K562 (cell line): ENCODE data around the gene RUVBL1. TPM values are rescaled to one million over a fixed set of nuclear protein-coding genes. Genes with fewer than 3 reads are reported as not detected.

Source experiments
- ARHGAP35 ChIP-seq: fragments of 450-650 bp; IDR thresholded peaks from 2 replicates; pipeline ENCODE4 v1.6.1; 2018; ENCODE audit not compliant: partially characterized antibody
- FOXK2 ChIP-seq, 2 experiments: fragments of 450-650 bp; IDR thresholded peaks in 1 of 2; conservative IDR thresholded peaks in 1 of 2; 2 replicates each; pipeline ENCODE4 v1.6.1; 2016; ENCODE audit warnings: low read depth in 2 of 2, mild to moderate bottlenecking in 1 of 2
- HNRNPLL ChIP-seq: fragments of 200-400 bp; formaldehyde crosslinking; IDR thresholded peaks from 2 replicates; pipeline ENCODE4 v1.6.1; 2017; ENCODE audit warnings: low read length, low read depth, mild to moderate bottlenecking; ENCODE audit not compliant: poor library complexity, severe bottlenecking
- HOXB6 ChIP-seq: fragments of 250-450 bp; sonication (Bioruptor Pico); IDR thresholded peaks from 2 replicates; pipeline ENCODE4 v1.5.1; 2022; ENCODE audit warnings: mild to moderate bottlenecking, borderline replicate concordance
- PTTG1 ChIP-seq: fragments of 450-650 bp; IDR thresholded peaks from 2 replicates; pipeline ENCODE4 v1.6.1; 2016; ENCODE audit warnings: low read depth, mild to moderate bottlenecking, missing genetic modification characterization, missing compliant biosample characterization
- SIRT6 ChIP-seq: IDR thresholded peaks from one replicate; pipeline ENCODE4 v1.6.1; 2012; ENCODE audit warnings: low read depth, mild to moderate bottlenecking, control low read depth, inconsistent platforms, low read length, moderate library complexity
- SRF ChIP-seq, 2 experiments: fragments of 250-450, 450-650 bp in 1 of 2; sonication (Bioruptor Pico) in 1 of 2; sonication (generic) in 1 of 2; formaldehyde crosslinking; IDR thresholded peaks; 2 replicates each; pipeline versions ENCODE4 v1.5.0 to v1.5.1; 2020 to 2022; ENCODE audit warnings: mild to moderate bottlenecking in 1 of 2, missing genetic modification reagents in 1 of 2
- polyA plus RNA-seq, 8 experiments: library from polyadenylated mRNA; depleted of rRNA in 4 of 8; stranded (reverse) in 5 of 8; unstranded in 3 of 8; fragments of >200 nt; fragmentation: Nextera tagmentation in 2 of 8; fragmentation: Illumina TruSeq in 1 of 8; extraction: Ambion mirVana in 2 of 8; extraction: Trizol in 1 of 8; gene quantifications; 2 replicates each; pipeline versions ENCODE4 v1.2.1 to v1.2.3, GENCODE V29; 2011 to 2014; ENCODE audit warnings: inconsistent platforms in 1 of 8, missing spikeins in 1 of 8
- total RNA-seq, 7 experiments: library from RNA; depleted of rRNA in 6 of 7; stranded (reverse); fragments of >200 nt in 6 of 7; fragmentation: Illumina TruSeq in 2 of 7; extraction: Trizol in 2 of 7; gene quantifications; 2 replicates each; pipeline versions ENCODE4 v1.2.1 to v1.2.3, GENCODE V29; 2011 to 2021; ENCODE audit warnings: low replicate concordance in 1 of 7
- TF ChIP-seq, protein P1 (sequence below): sonication (generic); IDR thresholded peaks from 2 replicates; pipeline ENCODE4 v1.6.1; 2016
- TF ChIP-seq, protein P2 (sequence below): fragments of 450-650 bp; conservative IDR thresholded peaks from 2 replicates; pipeline ENCODE4 v1.6.1; 2016; ENCODE audit warnings: missing genetic modification characterization, low read depth, mild to moderate bottlenecking, missing compliant biosample characterization, moderate library complexity
- TF ChIP-seq, protein P3 (sequence below): fragments of 450-650 bp; IDR thresholded peaks from 2 replicates; pipeline ENCODE4 v1.6.1; 2017; ENCODE audit warnings: antibody characterized with exemption
- TF ChIP-seq, protein P4 (sequence below): fragments of 150-350 bp; conservative IDR thresholded peaks from 2 replicates; pipeline ENCODE4 v1.6.1; 2014; ENCODE audit warnings: low read length

Gene RUVBL1
- total and polyA plus RNA-seq, 9 of the 15 experiments (the other 6 are each of a cell fraction or from before 2014, with no cell fraction given) = 20.7 to 147 (median 113) TPM

DNA sequence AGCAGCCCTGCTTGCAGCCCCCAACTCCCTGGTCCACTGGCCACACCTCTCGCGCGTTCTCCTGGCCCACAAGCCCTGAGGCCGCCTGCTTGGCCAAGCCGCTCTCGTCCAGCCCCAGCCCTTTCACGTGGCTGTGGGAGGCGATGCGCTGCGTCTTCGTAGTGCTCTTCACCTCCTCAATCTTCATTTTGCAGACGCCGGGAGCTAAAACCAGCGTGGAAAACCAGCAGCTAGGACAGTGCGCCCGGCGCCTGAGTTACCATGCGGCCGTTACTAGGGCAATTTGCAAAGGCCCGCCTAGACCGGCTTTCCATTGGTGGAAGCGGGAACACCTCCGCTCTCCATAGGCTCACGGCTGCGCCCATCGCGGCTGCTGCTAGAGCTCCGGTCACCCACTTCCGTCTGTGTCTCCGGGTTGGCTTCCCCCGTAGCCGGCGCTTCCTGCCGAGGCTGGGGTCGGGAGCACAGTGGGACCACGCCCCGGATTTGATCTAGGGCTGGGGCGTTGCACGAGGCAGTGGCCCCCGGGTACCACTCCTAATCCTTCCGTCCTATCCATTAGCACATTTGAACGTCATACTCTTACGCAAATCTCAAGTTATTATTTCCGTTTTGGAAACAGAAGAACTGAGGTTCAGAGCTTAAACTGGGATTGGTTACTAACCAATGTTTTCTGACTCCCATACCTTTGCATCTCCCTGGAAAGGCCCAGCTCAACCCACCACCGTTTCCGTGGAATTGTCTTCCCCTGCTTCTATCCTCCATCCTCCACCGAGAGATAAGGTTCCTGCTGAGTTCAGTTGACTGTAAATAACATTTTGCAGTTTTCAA is at the start of gene RUVBL1 (continued):
- no peak for TF ChIP-seq SRF (CRISPR knock-in tag; IDR thresholded peaks at IDR 0.05)
- TF ChIP-seq, protein P1, sequence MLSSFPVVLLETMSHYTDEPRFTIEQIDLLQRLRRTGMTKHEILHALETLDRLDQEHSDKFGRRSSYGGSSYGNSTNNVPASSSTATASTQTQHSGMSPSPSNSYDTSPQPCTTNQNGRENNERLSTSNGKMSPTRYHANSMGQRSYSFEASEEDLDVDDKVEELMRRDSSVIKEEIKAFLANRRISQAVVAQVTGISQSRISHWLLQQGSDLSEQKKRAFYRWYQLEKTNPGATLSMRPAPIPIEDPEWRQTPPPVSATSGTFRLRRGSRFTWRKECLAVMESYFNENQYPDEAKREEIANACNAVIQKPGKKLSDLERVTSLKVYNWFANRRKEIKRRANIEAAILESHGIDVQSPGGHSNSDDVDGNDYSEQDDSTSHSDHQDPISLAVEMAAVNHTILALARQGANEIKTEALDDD = no peak; the same call in 1 of the 2 replicates
- TF ChIP-seq SIRT6 = no peak
- TF ChIP-seq HNRNPLL = no peak
- TF ChIP-seq HOXB6 (CRISPR knock-in tag) = no peak
- no peak for TF ChIP-seq ARHGAP35
- TF ChIP-seq PTTG1 (tag) = no peak
- TF ChIP-seq, protein P2, sequence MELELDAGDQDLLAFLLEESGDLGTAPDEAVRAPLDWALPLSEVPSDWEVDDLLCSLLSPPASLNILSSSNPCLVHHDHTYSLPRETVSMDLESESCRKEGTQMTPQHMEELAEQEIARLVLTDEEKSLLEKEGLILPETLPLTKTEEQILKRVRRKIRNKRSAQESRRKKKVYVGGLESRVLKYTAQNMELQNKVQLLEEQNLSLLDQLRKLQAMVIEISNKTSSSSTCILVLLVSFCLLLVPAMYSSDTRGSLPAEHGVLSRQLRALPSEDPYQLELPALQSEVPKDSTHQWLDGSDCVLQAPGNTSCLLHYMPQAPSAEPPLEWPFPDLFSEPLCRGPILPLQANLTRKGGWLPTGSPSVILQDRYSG (tag) = no peak
- TF ChIP-seq, protein P3, sequence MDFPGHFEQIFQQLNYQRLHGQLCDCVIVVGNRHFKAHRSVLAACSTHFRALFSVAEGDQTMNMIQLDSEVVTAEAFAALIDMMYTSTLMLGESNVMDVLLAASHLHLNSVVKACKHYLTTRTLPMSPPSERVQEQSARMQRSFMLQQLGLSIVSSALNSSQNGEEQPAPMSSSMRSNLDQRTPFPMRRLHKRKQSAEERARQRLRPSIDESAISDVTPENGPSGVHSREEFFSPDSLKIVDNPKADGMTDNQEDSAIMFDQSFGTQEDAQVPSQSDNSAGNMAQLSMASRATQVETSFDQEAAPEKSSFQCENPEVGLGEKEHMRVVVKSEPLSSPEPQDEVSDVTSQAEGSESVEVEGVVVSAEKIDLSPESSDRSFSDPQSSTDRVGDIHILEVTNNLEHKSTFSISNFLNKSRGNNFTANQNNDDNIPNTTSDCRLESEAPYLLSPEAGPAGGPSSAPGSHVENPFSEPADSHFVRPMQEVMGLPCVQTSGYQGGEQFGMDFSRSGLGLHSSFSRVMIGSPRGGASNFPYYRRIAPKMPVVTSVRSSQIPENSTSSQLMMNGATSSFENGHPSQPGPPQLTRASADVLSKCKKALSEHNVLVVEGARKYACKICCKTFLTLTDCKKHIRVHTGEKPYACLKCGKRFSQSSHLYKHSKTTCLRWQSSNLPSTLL = no peak
- peak; percentile 54 to 58; a peak in 3 of 4 replicates for TF ChIP-seq FOXK2 (conservative IDR thresholded peaks at IDR 0.05 in 1 of 2, IDR thresholded peaks at IDR 0.05 in 1 of 2; ENCODE audit: low read depth in 2 of 2)
- TF ChIP-seq, protein P4, sequence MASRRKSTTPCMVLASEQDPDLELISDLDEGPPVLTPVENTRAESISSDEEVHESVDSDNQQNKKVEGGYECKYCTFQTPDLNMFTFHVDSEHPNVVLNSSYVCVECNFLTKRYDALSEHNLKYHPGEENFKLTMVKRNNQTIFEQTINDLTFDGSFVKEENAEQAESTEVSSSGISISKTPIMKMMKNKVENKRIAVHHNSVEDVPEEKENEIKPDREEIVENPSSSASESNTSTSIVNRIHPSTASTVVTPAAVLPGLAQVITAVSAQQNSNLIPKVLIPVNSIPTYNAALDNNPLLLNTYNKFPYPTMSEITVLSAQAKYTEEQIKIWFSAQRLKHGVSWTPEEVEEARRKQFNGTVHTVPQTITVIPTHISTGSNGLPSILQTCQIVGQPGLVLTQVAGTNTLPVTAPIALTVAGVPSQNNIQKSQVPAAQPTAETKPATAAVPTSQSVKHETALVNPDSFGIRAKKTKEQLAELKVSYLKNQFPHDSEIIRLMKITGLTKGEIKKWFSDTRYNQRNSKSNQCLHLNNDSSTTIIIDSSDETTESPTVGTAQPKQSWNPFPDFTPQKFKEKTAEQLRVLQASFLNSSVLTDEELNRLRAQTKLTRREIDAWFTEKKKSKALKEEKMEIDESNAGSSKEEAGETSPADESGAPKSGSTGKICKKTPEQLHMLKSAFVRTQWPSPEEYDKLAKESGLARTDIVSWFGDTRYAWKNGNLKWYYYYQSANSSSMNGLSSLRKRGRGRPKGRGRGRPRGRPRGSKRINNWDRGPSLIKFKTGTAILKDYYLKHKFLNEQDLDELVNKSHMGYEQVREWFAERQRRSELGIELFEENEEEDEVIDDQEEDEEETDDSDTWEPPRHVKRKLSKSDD = no peak
